DMS 273 (cell line): ENCODE measurements around the gene MRTFB.
A peak's percentile ranks its signal among the peaks of the same experiment; 100 is the strongest.

Source experiments
- DNase-seq: peaks from one replicate; lab custom pipeline; 2025; ENCODE audit not compliant: unreplicated experiment; lab: John Stamatoyannopoulos, UW

Gene MRTFB

DNA sequence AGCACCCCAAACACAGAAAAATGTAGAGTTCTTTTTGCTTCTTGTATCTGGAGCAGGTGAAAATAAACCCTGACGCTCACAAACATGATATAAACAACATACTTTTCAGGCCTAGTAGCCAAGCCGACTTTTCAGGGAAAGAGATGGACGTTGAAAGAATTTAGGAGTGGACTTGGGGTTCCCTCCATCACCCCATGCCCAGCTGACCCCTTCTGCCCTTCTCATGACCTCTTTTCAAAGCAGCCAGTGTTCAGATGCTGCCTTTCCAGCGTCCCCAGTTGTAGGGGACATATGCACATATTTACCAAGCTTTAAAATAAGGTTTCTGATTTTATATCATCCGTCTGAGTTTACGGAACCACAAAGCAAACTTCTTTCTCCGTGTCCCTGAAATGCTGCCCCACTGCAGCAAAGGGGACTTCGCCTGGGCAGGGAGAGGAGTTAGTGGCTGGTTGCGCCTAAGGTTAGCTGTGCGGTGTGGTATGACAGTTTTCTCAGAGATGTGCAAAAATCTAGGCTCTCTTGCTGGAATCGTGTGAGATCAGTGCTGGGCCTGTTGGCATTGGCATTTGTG, 235.5 kb downstream of the MRTFB start:
- no peak for DNase-seq

DNA sequence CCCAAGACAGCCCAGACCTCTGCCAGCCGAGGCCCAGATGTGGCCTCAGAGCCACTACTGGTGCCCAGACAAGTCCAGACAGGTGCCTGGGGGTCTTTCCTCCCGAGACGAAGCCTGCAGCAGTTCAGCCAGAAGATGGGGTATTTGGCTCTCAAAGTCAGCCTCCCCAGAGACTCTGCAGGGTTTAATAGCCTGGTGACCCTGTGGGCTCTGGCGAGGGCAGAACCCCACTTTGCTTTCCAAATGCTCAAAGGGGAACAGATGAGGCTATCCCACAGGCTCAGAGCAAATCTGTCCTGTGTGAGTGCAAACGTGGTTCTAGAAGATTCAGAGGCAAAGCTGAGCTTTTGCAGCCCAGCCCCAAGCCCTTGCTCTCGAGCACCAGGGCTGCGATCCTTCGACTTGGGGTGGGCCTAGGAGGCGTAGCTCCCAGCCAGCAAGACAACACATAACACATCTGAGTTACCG, 236.0 kb downstream of the MRTFB start:
- DNase-seq = peak; percentile 41

DNA sequence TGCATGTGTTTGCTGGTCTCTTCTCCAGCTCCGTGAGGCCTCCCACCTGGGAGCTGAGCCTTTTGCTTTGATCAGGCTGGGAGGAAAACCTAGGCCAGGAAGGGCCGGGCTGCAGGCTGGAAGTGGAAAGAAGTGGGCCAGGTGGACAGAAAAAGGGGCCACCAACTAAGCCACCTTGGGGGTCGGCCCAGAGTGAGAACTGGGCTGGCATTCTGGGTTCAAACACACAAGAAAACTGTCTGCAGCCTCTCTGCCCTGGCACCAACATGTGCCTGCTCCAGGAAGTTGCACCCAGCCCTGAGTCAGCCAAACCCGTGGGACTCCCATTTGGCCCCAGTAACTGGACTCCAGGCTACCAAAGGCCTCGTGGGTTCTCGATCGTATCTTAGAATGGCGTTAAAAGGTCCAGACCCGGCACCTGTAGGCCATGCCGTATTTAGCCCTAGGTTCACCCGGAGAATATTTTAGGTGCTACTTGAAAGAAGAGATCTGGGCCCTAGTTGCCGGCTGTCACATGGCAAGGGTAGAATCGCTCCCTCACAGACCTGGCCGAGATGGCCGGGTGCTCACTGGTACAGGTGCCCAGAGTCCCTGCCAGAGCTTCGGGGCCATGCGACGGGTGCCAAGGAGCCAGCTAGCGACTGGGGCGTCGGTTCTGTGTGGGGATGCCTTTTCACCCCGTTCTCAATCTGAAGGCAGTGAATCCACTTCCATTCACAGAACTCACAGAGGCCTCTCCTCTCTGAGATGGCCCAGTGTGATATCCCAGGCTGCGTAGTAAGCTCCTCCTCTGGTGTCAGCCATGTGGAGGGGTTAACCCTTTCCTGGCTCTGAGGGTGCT, 236.6 kb downstream of the MRTFB start:
- DNase-seq = no peak

DNA sequence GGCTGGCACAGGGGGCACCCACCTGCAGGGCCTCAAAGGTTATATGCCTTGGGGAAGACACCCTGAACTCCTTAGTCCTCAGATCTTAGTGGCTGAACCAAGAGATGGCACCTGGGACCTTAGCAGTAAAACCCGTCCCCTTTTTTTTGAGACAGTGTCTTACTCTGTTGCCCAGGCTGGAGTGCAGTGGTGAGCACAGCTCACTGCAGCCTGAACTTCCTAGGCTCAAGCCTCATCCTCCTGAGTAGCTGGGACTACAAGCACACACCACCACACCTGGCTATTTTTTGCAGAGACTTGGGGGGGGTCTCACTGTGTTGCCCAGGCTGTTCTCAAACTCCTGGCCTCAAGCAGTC, 237.2 kb downstream of the MRTFB start:
- no peak for DNase-seq

DNA sequence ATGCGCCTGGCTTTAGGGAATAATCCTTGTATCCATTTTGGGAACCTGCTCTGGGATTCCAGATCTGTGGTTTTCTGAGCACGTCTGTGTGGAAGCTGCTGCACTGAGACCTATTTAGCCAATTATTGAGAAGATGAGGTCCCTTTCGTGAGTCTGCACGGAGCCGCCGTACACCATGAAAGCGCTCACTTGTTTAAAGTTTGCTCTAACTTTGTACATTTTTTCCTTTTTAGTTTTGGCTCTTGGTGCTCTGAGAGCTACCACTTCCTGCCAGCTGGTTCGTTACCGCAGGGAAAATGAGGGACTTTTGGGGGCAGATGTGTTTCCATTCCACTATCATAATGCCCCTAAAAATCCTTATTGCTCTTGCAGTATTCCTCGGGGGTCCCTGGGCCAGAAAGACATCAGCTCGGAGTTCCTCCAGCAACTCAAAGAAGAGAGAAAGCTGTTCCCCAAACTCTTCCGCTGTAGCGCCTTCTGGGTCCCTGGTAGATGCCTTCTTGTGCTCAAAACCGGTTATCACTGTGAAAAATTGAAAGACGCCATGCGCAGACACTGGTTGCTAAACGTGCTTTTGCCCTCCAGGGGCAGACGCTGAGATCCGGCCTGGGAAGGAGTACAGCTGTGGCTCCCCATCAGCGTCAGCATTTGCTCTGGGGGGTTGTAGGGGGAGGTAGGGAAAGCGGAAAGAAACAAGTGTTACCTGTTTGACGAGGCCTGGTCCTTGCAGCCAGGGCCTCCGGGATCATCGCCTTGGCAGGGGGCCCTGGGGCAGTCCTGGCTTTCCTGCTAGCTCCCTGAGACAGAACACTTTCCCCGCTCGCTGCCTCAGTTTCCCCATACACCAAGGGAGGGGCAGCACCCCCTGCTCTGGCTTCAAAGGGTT, 238.1 kb downstream of the MRTFB start:
- no peak for DNase-seq

DNA sequence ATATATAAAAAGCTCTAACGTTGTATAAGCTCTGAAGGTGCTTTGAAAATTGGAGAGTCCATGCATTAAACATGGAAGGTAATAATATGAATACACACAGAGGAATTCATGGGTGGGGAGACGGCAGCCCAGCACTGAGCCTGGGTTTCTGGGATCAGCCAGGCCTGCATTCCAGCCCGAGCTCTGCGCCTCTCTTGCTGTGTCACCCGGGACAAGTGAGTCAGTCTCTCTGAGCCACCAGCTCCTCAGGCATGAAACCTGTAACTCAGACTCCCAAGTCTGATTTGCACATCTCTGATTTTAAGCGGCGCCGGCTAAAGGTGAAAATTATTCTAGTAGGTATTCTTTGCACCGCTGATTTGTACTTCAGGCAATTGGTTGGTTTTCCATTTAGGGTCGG, 238.8 kb downstream of the MRTFB start:
- DNase-seq = no peak

DNA sequence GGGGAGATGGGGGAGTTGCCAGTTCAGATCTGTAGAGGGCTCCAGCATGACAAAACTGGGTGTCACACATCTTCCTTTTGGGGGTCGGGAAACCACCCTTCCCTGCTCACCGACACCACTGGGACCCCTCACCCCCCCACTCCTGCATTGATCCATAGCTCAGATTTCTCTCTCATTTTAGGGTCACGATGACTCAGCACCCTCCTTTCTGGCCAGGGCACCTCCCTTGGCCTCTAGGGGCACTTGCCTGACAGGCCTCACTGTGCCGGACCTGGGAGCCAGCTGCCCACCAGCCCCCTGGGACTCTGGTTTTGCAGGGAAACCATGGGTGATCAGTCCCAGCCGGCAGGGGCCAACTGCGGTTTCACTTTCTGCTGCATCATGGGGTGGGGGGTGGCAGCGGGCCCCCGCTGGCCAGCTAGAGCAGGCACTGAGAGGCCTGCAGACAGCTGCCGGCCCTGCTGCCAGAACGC, 239.4 kb downstream of the MRTFB start:
- peak; percentile 58 for DNase-seq

DNA sequence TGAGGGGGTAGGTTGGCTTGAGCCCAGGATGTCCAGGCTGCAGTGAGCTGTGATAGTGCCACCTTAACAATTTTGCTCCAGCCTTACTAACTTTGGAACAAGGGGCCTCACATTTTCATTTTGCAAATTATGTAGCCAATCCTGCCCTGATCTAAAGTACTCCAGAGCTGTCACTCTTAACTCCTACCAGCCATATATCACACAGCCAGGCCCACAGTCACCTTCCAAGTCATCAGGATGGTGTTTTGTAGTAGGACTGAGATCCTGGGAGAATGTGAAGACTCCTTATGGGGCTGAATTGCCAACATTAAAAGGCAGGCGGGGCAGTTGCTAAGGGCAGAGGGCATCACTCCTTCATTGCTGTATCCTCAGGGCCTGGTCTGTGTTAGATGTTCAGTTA, 243.0 kb downstream of the MRTFB start:
- no peak for DNase-seq

DNA sequence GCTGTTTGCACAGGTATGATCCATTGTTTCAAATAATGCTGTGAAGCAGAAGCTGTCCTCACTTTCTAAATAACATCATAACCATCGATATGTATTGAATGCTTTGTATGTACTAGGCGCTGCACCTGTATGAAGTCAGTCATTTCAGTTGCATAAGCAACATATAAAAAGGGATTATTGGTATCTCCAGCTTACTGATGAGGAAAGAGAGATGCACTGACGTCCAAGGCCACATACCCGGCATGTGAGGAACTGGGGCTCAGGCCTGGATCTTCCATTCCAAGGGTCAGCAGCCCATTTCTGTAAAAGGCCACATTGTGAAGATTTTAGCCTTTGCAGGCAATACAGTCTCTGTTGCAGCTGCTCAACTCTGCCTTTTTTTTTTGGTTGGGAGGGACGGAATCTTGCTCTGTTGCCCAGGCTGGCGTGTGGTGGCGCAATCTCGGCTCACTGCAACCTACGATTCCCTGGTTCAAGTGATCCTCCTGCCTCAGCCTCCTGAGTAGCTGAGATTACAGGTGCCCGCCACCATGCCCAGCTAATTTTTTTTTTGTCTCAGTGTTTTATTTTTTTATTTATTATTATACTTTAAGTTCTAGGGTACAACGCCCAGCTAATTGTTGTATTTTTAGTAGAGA, 244.7 kb downstream of the MRTFB start:
- no peak for DNase-seq
